Measurements from ENCODE around the gene ZMAT3. TPM values are rescaled to one million over a fixed set of nuclear protein-coding genes. Genes with fewer than 3 reads are reported as not detected.

Gene ZMAT3
- total RNA-seq, 2 donors from 2014 or later: 31.0 to 37.9 TPM

- Histone ChIP-seq H3K27me3 (replicated peaks; ENCODE audit: insufficient read depth) (no peaks in the 10 kb centered on the region), H3K36me3 (no peaks in the 10 kb centered on the region), H3K4me1 (ENCODE audit: control insufficient read depth in 1 of 2, low read depth in 2 of 2) (peaks cover 10 to 13% of the 10 kb centered on the region in 2 donors), H3K9me3 (no peaks in the 10 kb centered on the region), H3K4me3 (peak overlapping the region; percentile 93), H3K27ac (peak overlapping the region; percentile 82 to 85)
- DNase-seq (ENCODE audit: low spot score): no peak
- no peak for ATAC-seq (ENCODE audit: insufficient number of reproducible peaks, low FRiP score, low read depth)
- TF ChIP-seq CTCF (IDR thresholded peaks at IDR 0.05): no peak
Measured at GRCh38 chr3:179071027-179071322, 634 bp downstream of the ZMAT3 start.

- no peak for DNase-seq (ENCODE audit: low spot score)
- Histone ChIP-seq H3K36me3 (no peaks in the 10 kb centered on the region), H3K9me3 (no peaks in the 10 kb centered on the region), H3K4me1 (ENCODE audit: control insufficient read depth in 1 of 2, low read depth in 2 of 2) (peaks cover 10 to 13% of the 10 kb centered on the region in 2 donors), H3K27ac (peak overlapping the region in 1 of 2 donors; percentile 1), H3K27me3 (replicated peaks; ENCODE audit: insufficient read depth) (no peaks in the 10 kb centered on the region), H3K4me3 (peak overlapping the region; percentile 93)
- TF ChIP-seq CTCF (IDR thresholded peaks at IDR 0.05): no peak
- no peak for ATAC-seq (ENCODE audit: insufficient number of reproducible peaks, low FRiP score, low read depth)
Measured at GRCh38 chr3:179069762-179070390, 1.7 kb downstream of the ZMAT3 start.

- H3K27ac ChIP-seq: no peak overlapping the region
Measured at GRCh38 chr3:179068779-179069530, 2.7 kb downstream of the ZMAT3 start.

GRCh38 chr3:179067839-179068238 is 3.8 kb downstream of the ZMAT3 start:
- no peaks in the 10 kb centered on the region for H3K9me3 ChIP-seq
- peaks cover 10 to 13% of the 10 kb centered on the region in 2 donors for H3K4me1 ChIP-seq (ENCODE audit: control insufficient read depth in 1 of 2, low read depth in 2 of 2)
- H3K4me3 ChIP-seq: no peak overlapping the region
- no peaks in the 10 kb centered on the region for H3K27me3 ChIP-seq (replicated peaks; ENCODE audit: insufficient read depth)
- no peaks in the 10 kb centered on the region for H3K36me3 ChIP-seq
- DNase-seq (ENCODE audit: low spot score) (no peak), ATAC-seq (ENCODE audit: insufficient number of reproducible peaks, low FRiP score, low read depth) (no peak)
- TF ChIP-seq CTCF (IDR thresholded peaks at IDR 0.05): no peak
- no peak overlapping the region for H3K27ac ChIP-seq

More at GRCh38 chr3:179068779-179069530, 2.7 kb downstream of the ZMAT3 start:
- no peak for DNase-seq (ENCODE audit: low spot score)
- Histone ChIP-seq H3K9me3 (no peaks in the 10 kb centered on the region), H3K36me3 (no peaks in the 10 kb centered on the region), H3K27me3 (replicated peaks; ENCODE audit: insufficient read depth) (no peaks in the 10 kb centered on the region), H3K4me3 (peak overlapping the region; percentile 93), H3K4me1 (ENCODE audit: control insufficient read depth in 1 of 2, low read depth in 2 of 2) (peaks cover 10 to 13% of the 10 kb centered on the region in 2 donors)
- ATAC-seq (ENCODE audit: insufficient number of reproducible peaks, low FRiP score, low read depth): no peak
- TF ChIP-seq CTCF (IDR thresholded peaks at IDR 0.05): no peak

GRCh38 chr3:179067291-179067690 is 4.3 kb downstream of the ZMAT3 start:
- no peak overlapping the region for H3K27ac ChIP-seq
- TF ChIP-seq CTCF (IDR thresholded peaks at IDR 0.05): no peak
- peaks cover 9 to 12% of the 10 kb centered on the region in 2 donors for H3K4me1 ChIP-seq (ENCODE audit: control insufficient read depth in 1 of 2, low read depth in 2 of 2)
- no peak overlapping the region for H3K4me3 ChIP-seq
- H3K27me3 ChIP-seq (replicated peaks; ENCODE audit: insufficient read depth): no peaks in the 10 kb centered on the region
- H3K9me3 ChIP-seq: no peaks in the 10 kb centered on the region
- no peak for DNase-seq (ENCODE audit: low spot score)
- H3K36me3 ChIP-seq: no peaks in the 10 kb centered on the region
- ATAC-seq (ENCODE audit: insufficient number of reproducible peaks, low FRiP score, low read depth): no peak

Measured in thoracic aorta (tissue), 2 donors.